Gastrocnemius medialis (tissue), 4 donors: ENCODE data around the gene SEMA4F. TPM values are rescaled to one million over a fixed set of nuclear protein-coding genes. Genes with fewer than 3 reads are reported as not detected.

ENCODE experiments used
- ATAC-seq, 2 donors: fragments of 150-250 bp; one replicate each; pipeline ENCODE4 v1.9.1; 2016
- DNase-seq, 2 donors: peaks; one replicate each; pipeline ENCODE4 v3.0.0-alpha.2; 2019
- H3K27ac ChIP-seq, 4 donors: fragments of 200-600 bp; sonication (generic); 1 replicate in 1 of 4; 2 replicates in 3 of 4; pipeline ENCODE4 v1.5.1; 2016 to 2018; ENCODE audit warnings: mild to moderate bottlenecking in 2 of 4, moderate library complexity in 1 of 4
- H3K27me3 ChIP-seq, 3 donors: fragments of 200-600 bp; sonication (generic) in 2 of 3; 1 replicate in 1 of 3; 2 replicates in 2 of 3; pipeline versions ENCODE4 v1.5.1 to v1.6.0; 2016 to 2019; ENCODE audit warnings: mild to moderate bottlenecking in 1 of 3, moderate library complexity in 1 of 3
- H3K36me3 ChIP-seq, 2 donors: fragments of 200-600 bp; sonication (generic) in 1 of 2; one replicate each; pipeline ENCODE4 v1.5.1; 2017 to 2018
- H3K4me1 ChIP-seq, 2 donors: fragments of 200-600 bp; sonication (generic) in 1 of 2; one replicate each; pipeline ENCODE4 v1.5.1; 2016 to 2017; ENCODE audit warnings: mild to moderate bottlenecking in 2 of 2
- H3K4me3 ChIP-seq, 4 donors: fragments of 200-600 bp; sonication (generic) in 3 of 4; 1 replicate in 1 of 4; 2 replicates in 3 of 4; pipeline ENCODE4 v1.5.1; 2016 to 2019; ENCODE audit warnings: mild to moderate bottlenecking in 2 of 4
- H3K9me3 ChIP-seq, 3 donors: fragments of 200-600 bp; sonication (generic) in 2 of 3; 1 replicate in 1 of 3; 2 replicates in 2 of 3; pipeline ENCODE4 v1.5.1; 2016 to 2019
- POLR2A ChIP-seq, 2 donors: fragments of 450-650 bp; IDR thresholded peaks; one replicate each; pipeline ENCODE4 v1.6.1; 2017; ENCODE audit warnings: antibody characterized with exemption in 2 of 2, mild to moderate bottlenecking in 2 of 2, moderate library complexity in 2 of 2
- in situ Hi-C, 4 donors: fragments of 200-750 bp; cut with MboI; loops; one replicate each; pipeline versions ENCODE4 v1.15.0 to v1.8.0; 2017; ENCODE audit warnings: low sequenced_read_pairs in 4 of 4
- intact Hi-C: fragments of 100-400 bp; cut with DNase I; formaldehyde crosslinking; loops from one replicate; pipeline ENCODE4 v1.15.1; 2023; ENCODE audit warnings: low total_unique reads
- total RNA-seq, 4 donors: library from RNA; depleted of rRNA; stranded (reverse); fragments of >200 nt; gene quantifications; one replicate each; pipeline versions ENCODE4 v1.1.0 to v1.2.3, GENCODE V29; 2016
- TF ChIP-seq, protein P1 (sequence below), 5 experiments: fragments of 450-650 bp in 3 of 5; fragments of 200-600 bp in 2 of 5; sonication (generic) in 2 of 5; IDR thresholded peaks in 4 of 5; conservative IDR thresholded peaks in 1 of 5; 1 replicate in 4 of 5; 2 replicates in 1 of 5; pipeline ENCODE4 v1.5.1; 2016 to 2019; ENCODE audit warnings: antibody characterized with exemption in 5 of 5, mild to moderate bottlenecking in 3 of 5, moderate library complexity in 3 of 5

The SEMA4F gene
- total RNA-seq, 4 donors from 2014 or later, result 0.97 to 1.6 (median 1.4) TPM

DNA sequence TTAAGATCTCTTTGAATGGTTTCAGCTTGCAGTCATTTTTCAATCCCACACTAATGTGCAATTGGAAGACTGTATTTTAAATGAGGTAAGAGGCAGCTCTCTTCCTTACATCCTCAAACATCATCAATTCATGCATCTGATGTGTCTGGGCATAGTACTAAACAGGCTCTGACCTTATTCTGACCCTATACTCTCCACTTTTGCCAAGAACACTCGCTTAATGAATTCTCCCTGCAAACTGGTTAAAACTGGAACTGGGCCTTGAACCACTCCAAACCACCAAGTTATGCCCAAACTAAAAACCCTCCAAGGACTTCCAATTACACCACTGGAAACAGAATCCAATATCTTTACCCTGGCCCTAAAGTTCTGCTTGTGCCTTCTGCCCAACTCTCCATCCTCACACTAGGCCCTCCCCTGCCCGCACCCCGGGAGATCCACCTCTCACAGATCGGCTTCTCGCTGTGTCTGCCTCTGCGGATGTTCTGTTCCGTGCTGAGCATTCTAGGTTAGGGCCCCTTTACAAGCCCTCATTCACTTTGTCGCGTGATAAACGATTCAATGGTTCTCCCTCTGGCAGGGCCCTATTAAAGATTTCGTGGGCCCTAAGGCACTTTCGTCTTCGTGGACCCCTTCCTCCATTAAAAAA lies 7.1 kb upstream of the SEMA4F start:
- no peaks in the 10 kb centered on the region for H3K36me3 ChIP-seq
- in situ Hi-C loops, result no loop called here
- no peak overlapping the region for H3K4me3 ChIP-seq
- intact Hi-C loops, result no loop called here
- no peak for DNase-seq
- peaks cover 12 to 19% (median 17%) of the 10 kb centered on the region in 3 donors for H3K27me3 ChIP-seq
- no peaks in the 10 kb centered on the region for H3K9me3 ChIP-seq
- TF ChIP-seq, protein P1, sequence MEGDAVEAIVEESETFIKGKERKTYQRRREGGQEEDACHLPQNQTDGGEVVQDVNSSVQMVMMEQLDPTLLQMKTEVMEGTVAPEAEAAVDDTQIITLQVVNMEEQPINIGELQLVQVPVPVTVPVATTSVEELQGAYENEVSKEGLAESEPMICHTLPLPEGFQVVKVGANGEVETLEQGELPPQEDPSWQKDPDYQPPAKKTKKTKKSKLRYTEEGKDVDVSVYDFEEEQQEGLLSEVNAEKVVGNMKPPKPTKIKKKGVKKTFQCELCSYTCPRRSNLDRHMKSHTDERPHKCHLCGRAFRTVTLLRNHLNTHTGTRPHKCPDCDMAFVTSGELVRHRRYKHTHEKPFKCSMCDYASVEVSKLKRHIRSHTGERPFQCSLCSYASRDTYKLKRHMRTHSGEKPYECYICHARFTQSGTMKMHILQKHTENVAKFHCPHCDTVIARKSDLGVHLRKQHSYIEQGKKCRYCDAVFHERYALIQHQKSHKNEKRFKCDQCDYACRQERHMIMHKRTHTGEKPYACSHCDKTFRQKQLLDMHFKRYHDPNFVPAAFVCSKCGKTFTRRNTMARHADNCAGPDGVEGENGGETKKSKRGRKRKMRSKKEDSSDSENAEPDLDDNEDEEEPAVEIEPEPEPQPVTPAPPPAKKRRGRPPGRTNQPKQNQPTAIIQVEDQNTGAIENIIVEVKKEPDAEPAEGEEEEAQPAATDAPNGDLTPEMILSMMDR (IDR thresholded peaks at IDR 0.05 in 4 of 5, conservative IDR thresholded peaks at IDR 0.05 in 1 of 5), result no peak
- no peak for TF ChIP-seq POLR2A (IDR thresholded peaks at IDR 0.05)
- no peak overlapping the region for H3K27ac ChIP-seq
- no peak for ATAC-seq
- H3K4me1 ChIP-seq, result no peaks in the 10 kb centered on the region

DNA sequence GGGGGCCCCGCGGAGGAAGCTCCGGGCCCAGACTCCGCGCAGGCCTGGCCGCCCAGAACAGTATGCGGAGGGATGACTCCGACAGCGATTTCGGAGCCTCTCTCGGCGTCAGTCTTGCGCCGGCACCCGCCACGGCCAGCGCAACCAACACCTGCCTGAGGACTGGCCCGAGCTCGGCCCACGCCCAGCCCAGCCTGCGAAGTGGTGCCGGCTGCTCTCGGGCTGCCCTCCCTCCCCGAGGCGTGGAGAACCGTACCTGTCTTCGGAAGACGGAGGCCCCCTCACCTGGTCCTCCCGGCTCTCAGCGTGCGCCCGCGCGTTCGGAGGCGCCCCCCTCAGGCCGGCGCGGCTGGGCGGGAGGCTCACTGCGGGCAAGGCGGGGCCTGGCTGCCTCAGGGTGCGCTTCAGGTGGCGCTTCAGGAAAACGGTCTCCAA lies 6.0 kb upstream of the SEMA4F start, which contains the start of gene M1AP:
Gene M1AP (minus strand): TSS at position 322 of the 435 bp plus-strand sequence. CDS start 8,055 bp downstream, outside the sequence.
- TF ChIP-seq, protein P1 (IDR thresholded peaks at IDR 0.05 in 4 of 5, conservative IDR thresholded peaks at IDR 0.05 in 1 of 5), result no peak
- no peak for TF ChIP-seq POLR2A (IDR thresholded peaks at IDR 0.05)
- ATAC-seq, result no peak
- Histone ChIP-seq H3K4me1 (no peaks in the 10 kb centered on the region), H3K27me3 (peaks cover 12 to 19% (median 17%) of the 10 kb centered on the region in 3 donors), H3K9me3 (no peaks in the 10 kb centered on the region), H3K4me3 (peak within 1 kb of the TSS in 1 of 4 donors; percentile 28), H3K36me3 (no peaks in the 10 kb centered on the region), H3K27ac (no peak within 1 kb of the TSS)
- in situ Hi-C loops (no loop called here), intact Hi-C loops (no loop called here)
- DNase-seq, result no peak

DNA sequence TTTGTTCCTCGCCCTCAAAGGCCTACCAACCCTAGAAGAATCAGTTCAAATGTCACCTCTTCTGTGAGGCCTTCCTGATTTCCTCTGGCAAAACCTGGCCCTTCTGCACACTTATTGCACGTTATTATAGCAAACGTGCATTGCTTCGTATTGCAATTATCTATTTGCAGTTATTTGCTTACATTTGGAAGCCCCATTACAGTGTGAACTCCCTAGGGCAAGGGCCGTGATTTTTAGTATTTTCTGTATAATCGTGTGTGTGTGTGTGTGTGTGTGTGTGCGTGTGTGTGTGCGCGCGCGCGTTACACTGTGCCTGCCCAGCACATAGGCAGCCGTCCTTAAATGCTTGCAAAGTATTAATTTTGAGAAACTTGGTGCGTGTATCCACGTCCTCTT lies 460 bp upstream of the SEMA4F start:
- Histone ChIP-seq H3K27ac (no peak overlapping the region), H3K4me1 (peaks cover 6 to 16% of the 10 kb centered on the region in 2 donors), H3K9me3 (no peaks in the 10 kb centered on the region), H3K36me3 (no peaks in the 10 kb centered on the region), H3K4me3 (peak overlapping the region; percentile 70 to 83 (median 79)), H3K27me3 (peaks cover 0 to 3% (median 2%) of the 10 kb centered on the region in 3 donors)
- peak in 1 of 2 donors; percentile 22 for ATAC-seq
- no peak for TF ChIP-seq POLR2A (IDR thresholded peaks at IDR 0.05)
- intact Hi-C loops (no loop called here), in situ Hi-C loops (no loop called here)
- no peak for DNase-seq

DNA sequence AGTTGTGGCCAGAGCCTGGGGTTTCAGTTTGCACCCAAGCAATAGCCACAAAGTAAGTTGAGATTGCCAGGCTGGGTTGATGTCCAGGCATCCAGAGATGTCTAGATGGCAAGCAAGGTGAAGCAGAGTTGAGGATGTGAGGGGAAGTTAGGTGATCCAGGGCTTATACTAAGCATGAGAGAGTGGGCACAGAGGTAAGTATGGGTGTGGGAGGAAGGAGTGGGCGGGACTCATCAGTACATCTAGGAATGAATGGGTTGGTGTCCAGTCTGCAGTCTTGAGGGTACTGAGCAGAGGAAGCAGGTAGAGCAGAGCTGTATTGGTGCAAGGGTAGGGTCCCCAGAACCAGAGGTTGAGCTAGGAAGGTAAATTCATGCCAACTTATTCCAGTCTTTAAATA lies 1.5 kb downstream of the SEMA4F start:
- DNase-seq (no peak), ATAC-seq (no peak)
- no peak overlapping the region for H3K4me3 ChIP-seq
- intact Hi-C loops (no loop called here), in situ Hi-C loops (no loop called here)
- peaks cover 6 to 16% of the 10 kb centered on the region in 2 donors for H3K4me1 ChIP-seq
- no peaks in the 10 kb centered on the region for H3K9me3 ChIP-seq
- H3K27ac ChIP-seq, result no peak overlapping the region
- H3K27me3 ChIP-seq, result no peaks in the 10 kb centered on the region
- no peaks in the 10 kb centered on the region for H3K36me3 ChIP-seq
- no peak for TF ChIP-seq POLR2A (IDR thresholded peaks at IDR 0.05)
- TF ChIP-seq, protein P1 (IDR thresholded peaks at IDR 0.05 in 4 of 5, conservative IDR thresholded peaks at IDR 0.05 in 1 of 5), result no peak

DNA sequence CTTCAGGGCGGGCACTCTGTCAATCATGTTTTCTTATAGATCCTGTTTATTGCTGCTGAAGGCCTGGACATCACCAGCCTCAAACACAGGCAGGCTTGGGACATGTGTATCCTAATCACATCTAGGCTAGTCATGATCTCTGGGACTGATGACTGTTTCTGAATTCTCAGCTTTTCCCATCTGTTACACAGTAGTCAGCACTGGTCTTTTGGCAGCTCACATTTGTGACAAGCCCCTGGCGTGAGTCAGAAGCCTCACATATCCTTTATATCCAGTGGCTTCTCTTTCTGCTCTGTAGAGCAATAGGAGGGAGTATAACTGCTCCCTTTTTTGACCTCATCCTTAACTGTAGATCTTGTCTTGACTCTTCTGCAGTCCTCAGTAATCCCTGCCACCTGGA lies 4.5 kb downstream of the SEMA4F start:
- DNase-seq (no peak), ATAC-seq (no peak)
- Histone ChIP-seq H3K36me3 (no peaks in the 10 kb centered on the region), H3K4me1 (peaks cover 6 to 15% of the 10 kb centered on the region in 2 donors), H3K9me3 (no peaks in the 10 kb centered on the region), H3K27ac (no peak overlapping the region), H3K27me3 (no peaks in the 10 kb centered on the region), H3K4me3 (no peak overlapping the region)
- TF ChIP-seq, protein P1 (IDR thresholded peaks at IDR 0.05 in 4 of 5, conservative IDR thresholded peaks at IDR 0.05 in 1 of 5), result no peak
- no peak for TF ChIP-seq POLR2A (IDR thresholded peaks at IDR 0.05)
- intact Hi-C loops, result no loop called here
- in situ Hi-C loops, result no loop called here
